Measurements from ENCODE around the gene CLBA1.

The CLBA1 gene

GRCh38 chr14:104954746-104955395, 30.7 kb upstream of the CLBA1 start:
- DNase-seq (ENCODE audit: extremely low read depth, insufficient read length): no peak
- TF ChIP-seq CTCF (IDR thresholded peaks at IDR 0.05; ENCODE audit: insufficient read depth, low read length, poor library complexity, severe bottlenecking): no peak
- H3K36me3 ChIP-seq (ENCODE audit: control insufficient read depth, insufficient read depth, low read length): no peaks in the 10 kb centered on the region
- H3K4me3 ChIP-seq (replicated peaks; ENCODE audit: low read depth, low read length): no peak overlapping the region
- no peaks in the 10 kb centered on the region; the same call in 1 of the 2 replicates for H3K27me3 ChIP-seq (replicated peaks; ENCODE audit: control insufficient read depth, insufficient read depth, low read length)

GRCh38 chr14:104955396-104955770, 30.2 kb upstream of the CLBA1 start:
- TF ChIP-seq CTCF (IDR thresholded peaks at IDR 0.05; ENCODE audit: insufficient read depth, low read length, poor library complexity, severe bottlenecking): no peak
- no peaks in the 10 kb centered on the region for H3K36me3 ChIP-seq (ENCODE audit: control insufficient read depth, insufficient read depth, low read length)
- no peak for DNase-seq (ENCODE audit: extremely low read depth, insufficient read length)
- H3K4me3 ChIP-seq (replicated peaks; ENCODE audit: low read depth, low read length): no peak overlapping the region
- no peaks in the 10 kb centered on the region; the same call in 1 of the 2 replicates for H3K27me3 ChIP-seq (replicated peaks; ENCODE audit: control insufficient read depth, insufficient read depth, low read length)

GRCh38 chr14:104956290-104956890, 29.2 kb upstream of the CLBA1 start:
- DNase-seq (ENCODE audit: extremely low read depth, insufficient read length): no peak
- H3K36me3 ChIP-seq (ENCODE audit: control insufficient read depth, insufficient read depth, low read length): no peaks in the 10 kb centered on the region
- H3K4me3 ChIP-seq (replicated peaks; ENCODE audit: low read depth, low read length): no peak overlapping the region
- TF ChIP-seq CTCF (IDR thresholded peaks at IDR 0.05; ENCODE audit: insufficient read depth, low read length, poor library complexity, severe bottlenecking): no peak
- H3K27me3 ChIP-seq (replicated peaks; ENCODE audit: control insufficient read depth, insufficient read depth, low read length): no peaks in the 10 kb centered on the region; the same call in 1 of the 2 replicates

GRCh38 chr14:104957146-104958113, 28.2 kb upstream of the CLBA1 start:
- peaks cover 1% of the 10 kb centered on the region; the same call in 1 of the 2 replicates for H3K27me3 ChIP-seq (replicated peaks; ENCODE audit: control insufficient read depth, insufficient read depth, low read length)
- DNase-seq (ENCODE audit: extremely low read depth, insufficient read length): no peak
- no peak for TF ChIP-seq CTCF (IDR thresholded peaks at IDR 0.05; ENCODE audit: insufficient read depth, low read length, poor library complexity, severe bottlenecking)
- no peak overlapping the region for H3K4me3 ChIP-seq (replicated peaks; ENCODE audit: low read depth, low read length)
- no peaks in the 10 kb centered on the region for H3K36me3 ChIP-seq (ENCODE audit: control insufficient read depth, insufficient read depth, low read length)

- H3K36me3 ChIP-seq (ENCODE audit: control insufficient read depth, insufficient read depth, low read length): no peaks in the 10 kb centered on the region
Measured at GRCh38 chr14:104964546-104964945, 21.0 kb upstream of the CLBA1 start.

More at GRCh38 chr14:104964546-104964945, 21.0 kb upstream of the CLBA1 start:
- Histone ChIP-seq H3K27me3 (replicated peaks; ENCODE audit: control insufficient read depth, insufficient read depth, low read length) (peaks cover 3% of the 10 kb centered on the region), H3K4me3 (replicated peaks; ENCODE audit: low read depth, low read length) (no peak overlapping the region)
- no peak for TF ChIP-seq CTCF (IDR thresholded peaks at IDR 0.05; ENCODE audit: insufficient read depth, low read length, poor library complexity, severe bottlenecking)
- no peak for DNase-seq (ENCODE audit: extremely low read depth, insufficient read length)
